SK-N-MC (cell line): ENCODE measurements around the gene RGS3.
A peak's percentile ranks its signal among the peaks of the same experiment; 100 is the strongest.

Source experiments
- DNase-seq: peaks from one replicate; pipeline ENCODE4 v3.0.0-alpha.2; 2011; ENCODE audit warnings: low read depth, low spot score
- H3K27ac ChIP-seq: fragments of 200-600 bp; sonication (generic); 2 replicates; pipeline ENCODE4 v1.5.1; 2016; ENCODE audit warnings: mixed run types
- H3K36me3 ChIP-seq: fragments of 200-600 bp; sonication (generic); 2 replicates; pipeline ENCODE4 v1.6.1; 2017; ENCODE audit warnings: antibody characterized with exemption, low read length, mixed read lengths; ENCODE audit not compliant: insufficient read depth
- H3K4me3 ChIP-seq: fragments of 200-600 bp; sonication (generic); 2 replicates; pipeline ENCODE4 v1.5.1; 2016
- H3K9ac ChIP-seq: fragments of 200-600 bp; sonication (generic); 2 replicates; pipeline ENCODE4 v1.8.0; 2017; ENCODE audit warnings: mixed run types, mixed read lengths; ENCODE audit not compliant: insufficient read length
- H3K9me3 ChIP-seq: fragments of 200-600 bp; sonication (generic); 2 replicates; pipeline ENCODE4 v1.6.1; 2017; ENCODE audit warnings: low read depth, mild to moderate bottlenecking, antibody characterized with exemption, low read length, moderate library complexity, mixed read lengths
- EZH2 ChIP-seq: fragments of 200-600 bp; sonication (generic); IDR thresholded peaks from one replicate; pipeline ENCODE4 v1.6.1; 2017; ENCODE audit warnings: antibody characterized with exemption
- FOXP2 ChIP-seq: optimal IDR thresholded peaks from 2 replicates; pipeline ENCODE3; 2011; ENCODE audit warnings: mild to moderate bottlenecking, moderate library complexity; ENCODE audit not compliant: insufficient read depth; ENCODE audit errors: extremely low read length, control extremely low read depth
- POLR2AphosphoS5 ChIP-seq: IDR thresholded peaks from 2 replicates; pipeline ENCODE4 v1.6.1; 2012; ENCODE audit warnings: mild to moderate bottlenecking, low read depth, low read length, borderline replicate concordance

The RGS3 gene

GRCh38 chr9:113622600-113623400, 159.3 kb downstream of the RGS3 start:
- Histone ChIP-seq H3K4me3 (no peak overlapping the region), H3K9ac (no peak overlapping the region), H3K27ac (no peak overlapping the region), H3K36me3 (no peaks in the 10 kb centered on the region), H3K9me3 (peaks cover 7% of the 10 kb centered on the region; the same call in 1 of the 2 replicates)
- no peak for TF ChIP-seq EZH2
- TF ChIP-seq FOXP2, result no peak
- TF ChIP-seq POLR2AphosphoS5, result no peak
- no peak for DNase-seq

- H3K9ac ChIP-seq, result no peak overlapping the region
- no peak for TF ChIP-seq POLR2AphosphoS5
- no peak for DNase-seq
- H3K9me3 ChIP-seq, result peaks cover 7% of the 10 kb centered on the region; the same call in 1 of the 2 replicates
- H3K4me3 ChIP-seq, result no peak overlapping the region
- no peaks in the 10 kb centered on the region for H3K36me3 ChIP-seq
- H3K27ac ChIP-seq, result no peak overlapping the region
These were observed 160.4 kb downstream of the RGS3 start for GRCh38 chr9:113623851-113624485.

GRCh38 chr9:113624721-113625120, 161.2 kb downstream of the RGS3 start:
- H3K27ac ChIP-seq, result no peak overlapping the region
- H3K9me3 ChIP-seq, result peaks cover 7% of the 10 kb centered on the region; the same call in 1 of the 2 replicates
- H3K9ac ChIP-seq, result no peak overlapping the region
- no peak for DNase-seq
- H3K4me3 ChIP-seq, result no peak overlapping the region
- TF ChIP-seq POLR2AphosphoS5 (no peak), FOXP2 (no peak)
- no peaks in the 10 kb centered on the region for H3K36me3 ChIP-seq

GRCh38 chr9:113625486-113625885, 162.0 kb downstream of the RGS3 start:
- H3K9me3 ChIP-seq, result peaks cover 7% of the 10 kb centered on the region; the same call in 1 of the 2 replicates
- no peak for DNase-seq
- H3K9ac ChIP-seq, result no peak overlapping the region
- H3K4me3 ChIP-seq, result no peak overlapping the region
- TF ChIP-seq POLR2AphosphoS5, result no peak
- no peak for TF ChIP-seq FOXP2
- TF ChIP-seq EZH2, result no peak
- no peak overlapping the region for H3K27ac ChIP-seq
- H3K36me3 ChIP-seq, result no peaks in the 10 kb centered on the region

GRCh38 chr9:113626735-113627495, 163.4 kb downstream of the RGS3 start:
- DNase-seq, result no peak
- Histone ChIP-seq H3K4me3 (no peak overlapping the region), H3K36me3 (no peaks in the 10 kb centered on the region), H3K9me3 (peaks cover 3% of the 10 kb centered on the region; the same call in 1 of the 2 replicates), H3K9ac (no peak overlapping the region), H3K27ac (no peak overlapping the region)
- TF ChIP-seq POLR2AphosphoS5 (no peak), EZH2 (no peak), FOXP2 (no peak)

GRCh38 chr9:113628621-113629020, 165.1 kb downstream of the RGS3 start:
- no peaks in the 10 kb centered on the region for H3K36me3 ChIP-seq
- no peaks in the 10 kb centered on the region for H3K9me3 ChIP-seq
- no peak overlapping the region for H3K4me3 ChIP-seq
- no peak overlapping the region for H3K9ac ChIP-seq
- no peak for DNase-seq
- TF ChIP-seq POLR2AphosphoS5, result no peak
- no peak overlapping the region for H3K27ac ChIP-seq

- Histone ChIP-seq H3K36me3 (no peaks in the 10 kb centered on the region), H3K27ac (no peak overlapping the region)
- peak; percentile 69 for DNase-seq
These were observed 167.0 kb downstream of the RGS3 start for GRCh38 chr9:113630386-113631136.

More at GRCh38 chr9:113630386-113631136, 167.0 kb downstream of the RGS3 start:
- H3K9ac ChIP-seq, result no peak overlapping the region
- H3K9me3 ChIP-seq, result no peaks in the 10 kb centered on the region
- H3K4me3 ChIP-seq, result no peak overlapping the region
- TF ChIP-seq POLR2AphosphoS5, result no peak
- TF ChIP-seq FOXP2, result no peak
- TF ChIP-seq EZH2, result no peak
